Activated CD4-positive, alpha-beta T cell treated with anti-CD3 and anti-CD28 coated beads for 24 hours (primary cell): ENCODE data around the gene GDAP2.
"Not testable (repeated sequence)": the region's sequence is repeated elsewhere in the genome, so short reads cannot be mapped to it uniquely, and the experiment has no call there.

Source experiments
- DNase-seq, 2 donors: peaks; one replicate each; pipeline ENCODE4 v3.0.0-alpha.2; 2020; ENCODE audit warnings: low read depth in 2 of 2

The GDAP2 gene

DNA sequence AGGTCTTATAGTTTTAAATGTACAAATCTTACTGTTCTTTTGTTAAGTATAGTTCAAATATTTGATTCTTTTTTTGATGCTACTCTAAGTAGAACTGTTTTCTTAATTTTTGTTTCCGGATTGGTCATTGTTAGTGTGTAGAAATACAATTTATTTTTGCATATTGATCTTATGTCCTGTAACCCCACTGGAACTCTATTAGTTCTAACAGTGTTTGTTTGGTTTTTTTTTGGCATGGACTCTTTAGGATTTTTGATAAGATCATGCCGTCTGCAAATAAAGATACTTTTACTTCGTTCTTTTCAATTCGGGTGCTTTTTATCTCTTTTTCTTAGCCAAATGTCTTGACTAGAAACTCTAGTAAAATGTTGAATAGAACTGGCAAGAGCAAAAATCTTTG, 26.5 kb downstream of the GDAP2 start:
- DNase-seq = no peak

DNA sequence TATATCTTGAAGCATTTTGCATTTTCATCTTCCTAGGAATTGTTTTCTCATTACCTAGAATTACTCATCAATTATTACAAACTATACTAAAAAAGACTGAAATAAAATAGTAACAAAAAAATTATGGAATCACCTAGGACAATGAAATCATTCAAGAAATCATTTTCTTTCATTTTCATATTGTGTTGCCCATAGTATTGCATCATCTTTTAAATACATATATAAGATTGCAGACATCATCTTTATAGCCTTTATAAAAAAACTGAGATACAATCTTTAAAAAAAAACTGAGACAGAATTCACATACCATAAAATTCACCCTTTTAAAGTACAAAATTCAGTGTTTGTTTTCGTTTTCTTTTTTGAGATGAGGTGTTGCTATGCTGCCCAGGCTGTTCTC, 29.6 kb downstream of the GDAP2 start:
- no peak for DNase-seq

DNA sequence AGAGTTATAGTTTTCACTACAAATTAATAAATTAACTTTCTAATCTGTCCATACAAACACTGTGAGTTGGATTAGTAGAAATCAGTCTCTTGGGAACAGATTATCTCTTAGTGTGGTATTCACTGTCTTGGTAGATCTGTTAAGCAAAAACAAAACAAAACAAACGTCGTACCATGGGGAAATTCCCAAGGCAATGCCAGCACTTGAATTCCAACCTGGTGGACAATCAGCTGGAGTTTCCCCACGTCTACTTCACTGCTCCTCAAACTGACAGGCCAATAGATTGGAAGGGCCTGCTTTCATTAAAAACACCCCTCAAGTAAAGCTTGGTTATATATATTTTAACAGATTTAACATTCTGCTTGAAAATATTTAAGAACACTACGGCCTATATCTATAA, 31.9 kb downstream of the GDAP2 start:
- DNase-seq = no peak

DNA sequence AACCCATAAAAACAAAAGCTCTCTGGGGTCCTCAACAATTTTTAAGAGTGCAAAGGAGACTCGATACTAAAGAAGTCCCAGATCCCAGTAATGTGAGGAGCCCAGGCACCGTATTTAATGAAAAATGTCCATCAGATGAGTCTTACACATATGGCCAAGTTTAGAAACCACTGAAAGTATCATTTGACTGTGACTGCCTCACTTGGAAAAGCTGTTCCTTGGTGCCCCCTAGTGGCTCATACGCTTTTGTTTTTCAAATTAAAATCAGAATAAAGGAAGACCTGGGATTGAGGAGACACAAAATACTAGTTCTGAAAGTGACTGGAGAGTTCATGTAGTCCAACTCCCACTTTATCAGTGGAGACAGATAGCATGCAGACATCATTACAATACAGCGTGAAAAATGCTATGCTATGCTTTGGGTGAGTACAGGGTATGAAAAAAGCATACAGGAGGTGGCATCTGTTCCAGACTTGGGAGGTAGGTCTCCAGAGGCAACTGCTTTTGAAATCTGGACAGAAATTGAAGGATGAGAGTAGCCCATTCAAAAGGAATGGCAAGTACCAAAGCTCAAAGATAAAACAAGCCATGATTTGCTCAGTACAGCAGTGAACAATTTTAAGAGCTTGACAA, 33.8 kb downstream of the GDAP2 start:
- peak; percentile 47 to 52 for DNase-seq

DNA sequence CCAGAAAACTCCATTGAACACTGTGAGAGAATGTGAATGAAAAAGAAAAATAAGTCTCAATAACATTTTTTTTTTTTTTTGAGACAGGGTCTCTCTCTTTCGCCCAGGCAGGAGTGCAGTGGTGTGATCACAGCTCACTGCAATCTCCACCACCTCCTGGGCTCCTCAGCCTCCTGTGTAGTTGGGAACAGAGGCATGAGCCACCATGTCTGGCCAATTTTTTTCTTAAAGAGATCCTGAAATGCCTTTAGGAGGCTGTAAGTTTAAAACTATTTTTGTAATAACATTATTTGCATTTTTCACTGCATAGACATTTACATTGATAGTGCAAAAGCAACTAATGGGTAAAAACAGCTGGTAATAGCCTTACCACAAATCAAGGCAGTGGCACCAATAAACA, 35.3 kb downstream of the GDAP2 start:
- DNase-seq = no peak

DNA sequence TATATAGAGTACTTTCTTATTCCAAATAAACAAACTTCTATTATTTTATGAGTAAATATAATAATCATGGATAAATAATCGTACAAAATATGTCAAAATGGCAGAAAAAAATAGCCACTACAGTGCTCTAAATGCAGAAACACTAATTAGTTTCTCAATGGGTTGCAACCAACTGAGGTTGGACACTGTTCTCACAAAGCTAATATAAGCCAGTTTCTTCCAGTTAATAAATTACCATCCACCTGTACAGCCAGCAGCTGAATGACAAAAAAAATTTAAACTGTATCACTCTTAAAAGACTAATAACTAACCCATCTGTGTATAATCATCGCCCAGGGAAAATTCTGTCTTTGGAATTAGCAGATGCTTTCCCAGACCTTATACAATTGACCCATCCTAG, 36.9 kb downstream of the GDAP2 start:
- DNase-seq = no peak

DNA sequence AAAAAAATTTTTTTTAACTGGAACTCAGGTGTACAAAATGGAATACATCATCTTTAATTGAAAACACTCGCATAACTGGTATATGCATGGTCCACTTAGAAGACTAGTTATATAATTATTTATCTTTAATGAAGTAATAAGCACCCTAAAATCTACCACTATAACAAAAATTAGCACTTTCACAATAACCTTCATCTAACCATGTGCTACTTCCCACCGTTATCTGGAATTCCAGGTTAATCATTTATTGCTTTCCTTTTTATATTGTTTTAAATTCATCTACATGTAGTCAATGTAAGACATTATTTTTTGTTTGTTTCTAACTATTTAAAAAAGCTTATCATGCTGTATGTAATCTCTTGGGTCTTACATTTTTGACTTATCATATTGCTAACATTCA, 39.0 kb downstream of the GDAP2 start:
- no peak for DNase-seq

DNA sequence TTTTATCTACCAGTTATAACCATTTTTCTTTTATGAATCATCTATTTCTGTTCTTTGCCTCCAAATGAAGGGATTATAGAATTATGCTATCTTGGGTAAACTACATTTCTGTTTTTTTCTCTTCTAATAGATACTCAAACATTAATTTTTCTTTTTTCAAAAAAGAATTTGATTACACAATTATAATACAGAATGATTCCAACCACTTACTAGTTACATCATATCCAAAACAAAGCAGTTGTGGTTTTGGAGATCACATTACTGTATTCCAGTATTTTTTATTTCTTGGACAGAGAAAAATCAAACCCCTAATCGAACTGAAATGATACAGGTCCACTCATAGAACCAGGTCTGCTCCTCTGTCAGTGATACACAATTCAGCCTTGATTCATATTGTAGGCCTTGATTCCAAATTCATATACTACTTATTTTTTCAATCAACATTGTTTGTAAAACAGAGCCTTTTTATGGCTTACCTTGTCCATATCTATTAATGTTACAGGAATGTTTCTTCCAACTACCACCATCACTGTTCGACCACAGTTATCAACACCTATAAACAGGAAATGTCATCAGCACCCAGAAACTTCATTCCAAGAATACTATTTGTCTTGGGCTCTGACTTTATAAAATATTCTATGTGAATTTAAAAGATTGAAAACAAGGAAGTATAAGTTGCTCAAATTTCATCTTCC, 43.2 kb downstream of the GDAP2 start:
- DNase-seq = no peak

DNA sequence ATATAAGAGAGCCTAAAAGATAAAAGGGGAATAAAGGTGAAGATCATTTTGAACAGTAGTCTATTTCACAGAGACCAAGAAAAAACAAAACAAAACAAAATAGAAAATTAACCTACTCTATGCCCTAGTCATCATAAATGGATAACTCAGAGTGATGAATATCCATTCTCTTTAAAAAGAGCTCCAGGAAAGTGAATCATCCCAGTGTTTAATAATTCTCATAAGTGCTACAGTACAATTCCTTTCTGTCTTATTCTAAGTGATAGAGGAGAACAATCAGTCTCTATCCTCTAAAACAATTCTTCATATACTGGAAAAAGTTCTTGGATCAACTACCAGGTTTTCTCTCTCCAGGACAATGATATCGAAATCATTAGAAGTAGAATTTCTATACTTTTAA, 45.8 kb downstream of the GDAP2 start:
- DNase-seq = no peak

DNA sequence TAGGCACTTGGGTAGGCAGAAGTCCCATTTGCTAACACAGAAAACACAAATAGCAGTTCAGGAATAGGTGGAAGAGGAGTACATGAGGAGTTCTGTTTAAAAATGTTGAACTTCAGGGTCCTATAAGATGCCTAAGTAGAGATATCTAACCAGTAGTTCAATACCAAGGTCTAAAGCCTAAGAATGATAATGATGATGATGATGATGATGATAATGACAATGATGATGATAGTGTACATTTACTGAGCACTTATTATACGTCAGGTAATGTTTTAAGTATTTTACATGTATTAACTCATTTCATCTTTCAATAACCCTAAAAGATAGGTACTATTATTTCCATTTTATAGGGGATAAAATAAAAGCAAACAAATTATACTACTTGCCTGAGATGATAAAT, 50.1 kb downstream of the GDAP2 start:
- DNase-seq = no peak

DNA sequence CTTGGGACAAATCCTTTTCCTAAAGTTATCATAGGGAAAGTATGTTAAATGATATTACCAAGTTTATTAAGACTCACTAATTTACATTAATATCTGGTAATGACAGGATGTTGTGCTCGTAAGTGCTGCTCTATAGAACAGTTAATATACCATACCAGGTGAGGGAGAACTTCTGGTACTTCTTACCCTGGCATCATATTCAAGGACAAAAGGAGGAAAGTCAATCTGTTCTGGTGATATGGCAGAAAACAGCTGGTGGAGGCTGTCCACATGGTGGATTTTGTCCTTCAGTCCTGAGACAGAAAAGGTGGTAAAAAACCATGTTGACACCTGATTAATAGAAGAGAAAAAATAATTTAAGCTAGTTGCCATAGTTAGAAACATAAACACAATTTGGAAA, 51.6 kb downstream of the GDAP2 start:
- DNase-seq = no peak

DNA sequence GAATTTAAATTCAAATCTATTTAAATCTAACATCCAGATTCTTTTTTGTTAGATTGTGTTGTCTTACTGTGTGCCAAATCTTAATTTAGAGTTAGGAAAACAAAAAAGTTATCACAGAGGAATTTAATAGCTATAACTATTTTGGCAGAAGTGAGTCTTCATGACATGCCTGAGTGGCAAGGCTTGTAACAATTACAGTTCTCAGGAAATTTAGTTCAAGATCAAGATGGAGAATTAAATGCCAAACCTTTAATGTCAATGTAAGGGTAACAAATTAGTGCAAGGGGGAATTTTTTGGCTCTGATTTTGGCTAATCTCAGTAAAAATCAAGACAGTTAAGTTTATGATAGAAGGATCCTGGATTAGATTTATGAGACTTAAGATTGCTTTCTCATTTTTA, 58.4 kb downstream of the GDAP2 start:
- DNase-seq = no peak

DNA sequence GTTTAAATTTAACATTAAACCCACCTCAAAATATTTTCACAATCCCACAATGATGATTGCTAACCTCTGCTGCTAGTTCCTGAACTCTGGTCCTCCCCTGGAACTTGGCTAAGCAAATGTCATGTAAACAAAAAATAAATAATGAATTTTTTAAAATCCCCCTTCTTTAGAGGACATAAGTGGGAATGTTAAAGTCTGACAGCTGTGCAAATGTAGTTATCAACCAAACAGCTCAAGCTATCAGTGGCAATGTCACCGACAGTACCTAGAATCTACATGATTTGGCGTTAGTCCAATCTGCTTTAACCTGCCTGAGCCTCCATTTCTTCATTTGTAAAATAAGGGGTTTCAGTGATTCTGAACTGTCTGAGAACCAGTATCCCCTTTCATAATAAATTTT, 67.7 kb downstream of the GDAP2 start:
- DNase-seq = no peak

DNA sequence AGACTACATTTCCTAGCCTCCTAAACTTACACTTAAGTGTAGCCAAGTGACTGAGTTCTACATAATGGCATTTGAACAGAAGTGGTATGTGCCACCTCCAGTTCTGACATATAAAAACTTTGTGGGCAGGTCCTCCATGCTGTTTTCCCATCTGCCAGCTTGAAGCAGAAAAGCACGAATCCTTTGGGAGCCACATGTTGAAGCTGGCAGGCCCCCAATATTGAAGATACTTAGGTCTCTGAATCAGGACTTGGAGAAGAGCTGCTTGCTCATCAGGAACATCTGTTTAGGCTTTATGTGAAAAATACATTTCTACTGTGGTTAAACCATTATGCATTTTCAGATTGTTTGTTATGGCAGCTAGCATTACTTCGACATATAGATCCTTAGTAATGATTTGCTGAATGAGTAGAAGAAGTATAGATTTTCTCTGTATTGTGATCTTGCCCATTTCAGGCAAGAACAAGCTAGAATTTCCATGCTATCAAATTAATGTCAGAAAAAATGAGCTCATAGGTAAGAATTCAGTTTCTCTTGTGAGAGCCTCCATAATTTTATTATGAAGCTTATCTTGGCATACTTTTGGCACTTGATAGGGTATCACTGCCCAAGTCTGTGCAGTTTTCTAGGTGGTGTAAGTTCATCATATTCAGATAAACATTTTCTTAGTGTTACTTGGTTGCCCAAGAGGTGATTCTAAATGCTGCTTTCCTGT, 68.4 kb downstream of the GDAP2 start:
- no peak for DNase-seq

DNA sequence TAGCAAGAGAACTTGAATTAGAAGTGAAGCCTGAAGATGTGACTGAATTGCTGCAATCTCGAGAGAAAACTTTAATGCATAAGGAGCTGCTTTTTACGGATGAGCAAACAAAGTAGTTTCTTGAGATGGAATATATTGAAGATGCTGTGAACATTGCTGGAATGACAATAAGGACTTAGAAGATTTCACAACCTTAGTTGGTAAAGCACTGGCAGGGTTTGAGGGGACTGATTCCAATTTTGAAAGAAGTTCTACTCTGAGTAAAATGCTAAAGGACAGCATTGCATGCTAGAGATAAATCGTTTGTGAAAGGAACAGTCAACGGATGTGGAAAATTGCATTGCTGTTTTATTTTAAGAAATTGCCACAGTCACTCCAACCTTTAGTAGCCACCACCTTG, 69.5 kb downstream of the GDAP2 start:
- DNase-seq = no peak

DNA sequence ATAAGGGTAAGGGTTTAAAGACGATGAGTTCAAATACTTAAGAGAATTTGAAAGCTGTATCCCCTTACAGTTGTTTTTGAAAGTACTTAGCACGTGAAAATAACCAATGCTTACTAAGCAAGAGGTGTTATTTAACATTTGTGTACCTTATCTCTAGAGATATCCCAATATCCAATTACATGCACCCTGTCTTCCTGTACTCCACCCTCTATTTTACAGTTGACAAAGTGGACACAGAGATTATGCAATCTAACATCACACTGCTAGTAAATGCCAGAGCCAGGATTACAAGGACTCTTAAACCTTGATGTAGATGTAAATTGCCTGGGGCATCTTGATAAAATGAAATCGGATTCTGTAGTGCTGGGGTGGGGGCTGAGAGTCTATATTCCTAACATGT, 72.0 kb downstream of the GDAP2 start:
- no peak for DNase-seq

DNA sequence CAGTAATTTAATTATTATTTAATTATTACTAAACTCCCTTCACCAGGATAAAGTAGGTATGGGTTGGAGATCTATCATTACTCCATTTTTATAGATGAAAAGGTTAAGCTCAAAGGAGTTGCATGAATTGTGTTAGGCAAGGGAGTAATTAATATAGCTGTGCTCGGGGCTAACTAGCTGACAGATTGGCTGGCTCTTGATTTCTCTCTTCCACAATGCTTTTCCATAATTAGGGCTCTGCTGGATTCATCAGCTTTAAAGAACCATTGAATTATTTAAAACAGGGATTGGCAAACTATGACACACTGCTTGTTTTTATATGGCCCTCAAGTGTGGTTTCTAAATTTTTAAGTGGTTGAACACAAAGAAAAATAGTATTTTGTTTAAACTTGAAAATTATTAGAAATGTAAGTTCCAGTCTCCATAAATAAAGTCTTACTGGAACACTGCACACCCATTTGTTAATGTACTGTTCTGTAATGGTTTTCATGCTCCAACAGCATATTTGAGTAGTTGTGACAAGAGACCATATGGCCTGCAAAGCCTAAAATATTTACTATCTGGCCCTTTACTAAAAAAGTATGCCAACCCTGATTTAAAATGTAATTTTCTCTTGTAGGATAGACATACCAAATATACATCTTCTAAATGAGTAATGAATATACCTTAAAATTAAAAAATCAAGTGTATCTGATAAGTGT, 76.4 kb downstream of the GDAP2 start:
- no peak for DNase-seq

DNA sequence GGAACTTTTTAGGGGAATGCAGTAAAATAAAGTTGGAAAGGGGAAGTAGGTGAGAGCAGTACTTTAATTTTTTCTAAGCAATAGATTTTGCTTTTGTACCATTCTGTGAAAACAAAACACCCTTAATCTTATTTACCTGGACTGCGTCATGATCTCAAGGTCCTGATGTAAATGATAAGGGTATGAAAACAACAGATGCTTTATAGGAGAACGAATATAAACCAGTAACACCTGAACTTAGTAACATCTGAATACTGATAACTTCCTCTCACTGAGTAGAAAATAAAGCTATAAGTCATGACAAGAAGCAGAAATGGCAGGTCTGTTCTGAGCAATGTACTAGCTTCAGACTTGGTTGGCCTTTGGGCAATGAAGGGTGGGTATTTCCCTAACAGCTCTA, 77.7 kb downstream of the GDAP2 start:
- DNase-seq = no peak

DNA sequence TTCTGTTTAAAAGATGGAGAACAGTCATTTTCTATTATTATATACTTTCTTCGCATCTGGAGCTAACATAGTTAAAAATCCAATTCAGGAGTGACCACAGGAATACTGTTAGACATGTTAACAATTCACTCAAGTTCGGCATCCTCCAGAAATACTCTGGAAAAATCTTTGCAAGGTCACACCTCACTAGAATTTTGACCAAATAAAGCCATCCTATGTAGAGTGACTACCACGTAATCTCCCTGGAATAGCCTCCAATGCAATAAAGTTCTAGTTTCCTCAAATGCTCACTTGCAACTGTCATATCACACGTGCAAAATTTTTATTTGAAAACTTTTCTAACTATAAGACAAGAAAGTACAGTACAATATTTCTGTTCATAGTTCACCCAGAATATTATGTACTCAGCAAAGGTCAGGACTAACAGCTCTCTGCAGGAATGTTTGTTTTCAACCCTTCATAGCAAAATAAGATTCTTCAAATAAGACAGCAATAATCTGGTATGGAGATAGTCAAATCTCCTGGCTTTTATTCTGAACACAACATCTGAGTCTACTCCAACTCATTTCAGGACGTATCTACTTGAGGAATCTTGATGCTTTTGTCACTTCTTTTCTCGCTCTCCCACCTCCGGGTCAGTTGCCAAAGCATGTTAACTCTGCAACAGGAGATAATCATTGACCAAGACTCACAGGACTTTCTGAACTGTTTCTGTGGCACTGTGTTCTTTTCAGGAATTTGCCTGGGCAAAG, 82.6 kb downstream of the GDAP2 start:
- DNase-seq = no peak

DNA sequence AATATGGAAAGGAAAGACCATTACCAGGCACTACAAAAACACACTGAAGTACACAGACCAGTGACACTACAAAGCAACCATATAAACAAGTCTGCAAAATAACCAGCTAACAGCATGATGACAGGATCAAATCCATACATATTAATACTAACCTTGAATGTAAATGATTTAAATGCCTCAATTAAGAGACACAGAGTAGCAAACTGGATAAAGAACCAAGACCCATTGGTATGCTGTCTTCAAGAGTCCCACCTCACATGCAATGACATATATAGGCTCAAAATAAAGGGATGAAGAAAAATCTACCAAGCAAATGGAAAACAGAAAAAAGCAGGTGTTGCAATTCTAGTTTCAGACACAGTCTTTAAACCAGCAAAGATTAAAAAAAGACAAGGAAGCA, 84.9 kb downstream of the GDAP2 start:
- DNase-seq = not testable (repeated sequence)

DNA sequence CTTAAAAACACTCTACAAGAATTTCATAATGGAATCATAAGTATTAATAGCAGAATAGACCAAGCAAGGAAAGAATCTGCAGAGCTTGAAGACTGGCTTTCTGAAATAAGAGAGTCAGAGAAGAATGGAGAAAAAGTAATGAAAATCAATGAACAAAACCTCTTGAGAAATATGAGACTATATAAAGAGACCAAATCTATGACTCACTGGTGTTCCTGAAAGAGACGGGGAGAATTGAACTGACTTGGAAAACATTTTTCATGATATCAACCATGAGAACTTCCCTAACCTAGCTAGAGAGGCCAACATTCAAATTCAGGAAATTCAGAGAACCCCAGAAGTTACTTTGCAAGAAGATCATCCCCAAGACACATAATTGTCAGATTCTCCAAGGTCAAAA, 85.6 kb downstream of the GDAP2 start:
- no peak for DNase-seq
